Measurements from ENCODE around the gene SHC2. TPM values are rescaled to one million over a fixed set of nuclear protein-coding genes. Genes with fewer than 3 reads are reported as not detected.

Gene SHC2
- total RNA-seq, 2 donors from 2014 or later, result 119 to 137 TPM

DNA sequence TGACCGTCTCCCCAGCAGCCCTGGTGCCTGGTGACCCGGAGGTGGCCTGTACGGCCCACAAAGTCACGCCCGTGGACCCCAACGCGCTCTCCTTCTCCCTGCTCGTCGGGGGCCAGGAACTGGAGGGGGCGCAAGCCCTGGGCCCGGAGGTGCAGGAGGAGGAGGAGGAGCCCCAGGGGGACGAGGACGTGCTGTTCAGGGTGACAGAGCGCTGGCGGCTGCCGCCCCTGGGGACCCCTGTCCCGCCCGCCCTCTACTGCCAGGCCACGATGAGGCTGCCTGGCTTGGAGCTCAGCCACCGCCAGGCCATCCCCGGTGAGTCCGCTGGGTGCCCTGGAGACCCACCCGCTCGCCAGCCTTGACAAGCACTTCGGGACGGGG, 37.7 kb upstream of the SHC2 start:
- Histone ChIP-seq H3K27me3 (peaks cover 5 to 32% of the 10 kb centered on the region in 2 donors), H3K9me3 (no peaks in the 10 kb centered on the region), H3K27ac (no peak overlapping the region), H3K36me3 (replicated peaks in 1 of 2; ENCODE audit: insufficient read depth in 1 of 2, low read depth in 2 of 2) (no peaks in the 10 kb centered on the region), H3K4me1 (peaks cover 21% of the 10 kb centered on the region), H3K4me3 (no peak overlapping the region)
- intact Hi-C loops (cut with DNase I), result no loop called here
- WGBS, 2 donors, result 0 to 11% methylated on average over 1 to 25 of the region's 26 CpGs
- TF ChIP-seq POLR2A (IDR thresholded peaks at IDR 0.05), result no peak
- TF ChIP-seq, protein P1, sequence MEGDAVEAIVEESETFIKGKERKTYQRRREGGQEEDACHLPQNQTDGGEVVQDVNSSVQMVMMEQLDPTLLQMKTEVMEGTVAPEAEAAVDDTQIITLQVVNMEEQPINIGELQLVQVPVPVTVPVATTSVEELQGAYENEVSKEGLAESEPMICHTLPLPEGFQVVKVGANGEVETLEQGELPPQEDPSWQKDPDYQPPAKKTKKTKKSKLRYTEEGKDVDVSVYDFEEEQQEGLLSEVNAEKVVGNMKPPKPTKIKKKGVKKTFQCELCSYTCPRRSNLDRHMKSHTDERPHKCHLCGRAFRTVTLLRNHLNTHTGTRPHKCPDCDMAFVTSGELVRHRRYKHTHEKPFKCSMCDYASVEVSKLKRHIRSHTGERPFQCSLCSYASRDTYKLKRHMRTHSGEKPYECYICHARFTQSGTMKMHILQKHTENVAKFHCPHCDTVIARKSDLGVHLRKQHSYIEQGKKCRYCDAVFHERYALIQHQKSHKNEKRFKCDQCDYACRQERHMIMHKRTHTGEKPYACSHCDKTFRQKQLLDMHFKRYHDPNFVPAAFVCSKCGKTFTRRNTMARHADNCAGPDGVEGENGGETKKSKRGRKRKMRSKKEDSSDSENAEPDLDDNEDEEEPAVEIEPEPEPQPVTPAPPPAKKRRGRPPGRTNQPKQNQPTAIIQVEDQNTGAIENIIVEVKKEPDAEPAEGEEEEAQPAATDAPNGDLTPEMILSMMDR (IDR thresholded peaks at IDR 0.05), result no peak
- no peak for ATAC-seq
- no peak for DNase-seq

DNA sequence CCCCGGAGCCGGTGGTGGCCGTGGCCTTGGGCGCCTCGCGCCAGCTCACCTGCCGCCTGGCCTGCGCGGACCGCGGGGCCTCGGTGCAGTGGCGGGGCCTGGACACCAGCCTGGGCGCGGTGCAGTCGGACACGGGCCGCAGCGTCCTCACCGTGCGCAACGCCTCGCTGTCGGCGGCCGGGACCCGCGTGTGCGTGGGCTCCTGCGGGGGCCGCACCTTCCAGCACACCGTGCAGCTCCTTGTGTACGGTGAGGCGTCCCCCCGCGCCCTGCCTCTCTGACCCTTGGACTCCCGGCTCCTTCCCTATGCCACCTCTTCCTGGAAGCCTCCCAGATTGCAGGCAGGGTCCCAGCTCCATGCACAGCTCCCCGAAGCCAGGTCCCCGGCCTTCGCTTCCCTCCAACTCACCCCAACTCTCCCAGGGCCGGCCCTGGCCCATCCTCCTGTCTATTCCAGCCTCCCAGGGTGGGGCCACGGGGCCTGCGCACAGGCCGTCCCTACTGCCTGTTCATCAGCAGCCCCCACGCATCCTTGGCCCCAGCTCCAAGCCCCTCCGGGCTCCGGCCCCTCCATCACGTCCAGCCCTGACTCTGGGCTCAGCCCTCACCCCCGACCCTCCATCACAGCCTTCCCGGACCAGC, 37.2 kb upstream of the SHC2 start:
- DNase-seq (no peak), ATAC-seq (peak; percentile 30)
- no peaks in the 10 kb centered on the region for H3K36me3 ChIP-seq (replicated peaks in 1 of 2; ENCODE audit: insufficient read depth in 1 of 2, low read depth in 2 of 2)
- peaks cover 21% of the 10 kb centered on the region for H3K4me1 ChIP-seq
- intact Hi-C loops (cut with DNase I), result no loop called here
- no peak overlapping the region for H3K27ac ChIP-seq
- TF ChIP-seq, protein P1 (IDR thresholded peaks at IDR 0.05), result no peak
- no peak for TF ChIP-seq POLR2A (IDR thresholded peaks at IDR 0.05)
- 5 to 10% methylated on average over 10 to 40 of the region's 50 CpGs for WGBS, 2 donors
- H3K27me3 ChIP-seq, result peaks cover 5 to 32% of the 10 kb centered on the region in 2 donors
- no peaks in the 10 kb centered on the region for H3K9me3 ChIP-seq
- no peak overlapping the region for H3K4me3 ChIP-seq

DNA sequence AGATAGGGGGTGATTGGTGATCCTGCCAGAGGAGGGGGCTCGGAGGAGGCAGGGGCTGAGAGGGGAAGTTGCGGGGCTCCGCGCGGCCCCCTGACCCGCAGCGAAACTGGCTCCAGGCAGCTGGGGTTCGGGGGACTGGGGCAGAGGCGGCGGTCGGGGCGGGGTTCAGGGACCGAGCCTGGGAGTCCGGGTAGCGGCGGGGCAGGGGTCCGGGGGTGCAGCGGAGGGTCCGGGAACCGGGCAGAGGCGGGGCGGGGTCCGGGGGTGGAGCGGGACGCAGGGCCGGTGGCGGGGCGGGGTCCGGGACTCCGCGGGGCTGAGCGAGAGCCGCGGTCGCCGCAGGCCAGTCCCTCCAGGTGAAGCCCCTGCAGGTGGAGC, 36.6 kb upstream of the SHC2 start:
- TF ChIP-seq POLR2A (IDR thresholded peaks at IDR 0.05), result no peak
- TF ChIP-seq, protein P1 (IDR thresholded peaks at IDR 0.05), result no peak
- Histone ChIP-seq H3K4me1 (peaks cover 21% of the 10 kb centered on the region), H3K27me3 (peaks cover 5 to 32% of the 10 kb centered on the region in 2 donors), H3K36me3 (replicated peaks in 1 of 2; ENCODE audit: insufficient read depth in 1 of 2, low read depth in 2 of 2) (no peaks in the 10 kb centered on the region), H3K4me3 (no peak overlapping the region), H3K27ac (no peak overlapping the region), H3K9me3 (no peaks in the 10 kb centered on the region)
- DNase-seq (no peak), ATAC-seq (no peak)
- WGBS, 2 donors, result 1 to 12% methylated on average over 5 to 14 of the region's 36 CpGs
- intact Hi-C loops (cut with DNase I), result no loop called here

GRCh38 chr19:496986-497385, 36.2 kb upstream of the SHC2 start:
- ATAC-seq, result no peak
- H3K27ac ChIP-seq, result no peak overlapping the region
- H3K36me3 ChIP-seq (replicated peaks in 1 of 2; ENCODE audit: insufficient read depth in 1 of 2, low read depth in 2 of 2), result no peaks in the 10 kb centered on the region
- no peaks in the 10 kb centered on the region for H3K9me3 ChIP-seq
- TF ChIP-seq POLR2A (IDR thresholded peaks at IDR 0.05), result no peak
- TF ChIP-seq, protein P1 (IDR thresholded peaks at IDR 0.05), result no peak
- intact Hi-C loops (cut with DNase I), result no loop called here
- 0 to 7% methylated on average over 1 to 11 of the region's 18 CpGs for WGBS, 2 donors
- H3K4me1 ChIP-seq, result peaks cover 21% of the 10 kb centered on the region
- no peak for DNase-seq
- peaks cover 5 to 32% of the 10 kb centered on the region in 2 donors for H3K27me3 ChIP-seq
- no peak overlapping the region for H3K4me3 ChIP-seq

GRCh38 chr19:496112-496665, 35.4 kb upstream of the SHC2 start, which contains the start of gene MADCAM1:
Gene MADCAM1 (plus strand): TSS chr19:496486. CDS start chr19:496500, 14 bp downstream.
- H3K27me3 ChIP-seq, result peaks cover 5 to 32% of the 10 kb centered on the region in 2 donors
- no peaks in the 10 kb centered on the region for H3K36me3 ChIP-seq (replicated peaks in 1 of 2; ENCODE audit: insufficient read depth in 1 of 2, low read depth in 2 of 2)
- intact Hi-C loops (cut with DNase I), result no loop called here
- TF ChIP-seq, protein P1 (IDR thresholded peaks at IDR 0.05), result no peak
- no peak for TF ChIP-seq POLR2A (IDR thresholded peaks at IDR 0.05)
- 8 to 10% methylated on average over 12 to 25 of the region's 33 CpGs for WGBS, 2 donors
- H3K4me3 ChIP-seq, result no peak within 1 kb of the TSS
- no peaks in the 10 kb centered on the region for H3K9me3 ChIP-seq
- ATAC-seq (no peak), DNase-seq (no peak)
- H3K4me1 ChIP-seq, result peaks cover 21% of the 10 kb centered on the region
- H3K27ac ChIP-seq, result no peak within 1 kb of the TSS

Measured in body of pancreas (tissue), 4 donors.